Measurements from ENCODE around the gene RNU5B-1. TPM values are rescaled to one million over a fixed set of nuclear protein-coding genes. Genes with fewer than 3 reads are reported as not detected.

Gene RNU5B-1
- total RNA-seq, 2 donors from 2014 or later = not detected

DNA sequence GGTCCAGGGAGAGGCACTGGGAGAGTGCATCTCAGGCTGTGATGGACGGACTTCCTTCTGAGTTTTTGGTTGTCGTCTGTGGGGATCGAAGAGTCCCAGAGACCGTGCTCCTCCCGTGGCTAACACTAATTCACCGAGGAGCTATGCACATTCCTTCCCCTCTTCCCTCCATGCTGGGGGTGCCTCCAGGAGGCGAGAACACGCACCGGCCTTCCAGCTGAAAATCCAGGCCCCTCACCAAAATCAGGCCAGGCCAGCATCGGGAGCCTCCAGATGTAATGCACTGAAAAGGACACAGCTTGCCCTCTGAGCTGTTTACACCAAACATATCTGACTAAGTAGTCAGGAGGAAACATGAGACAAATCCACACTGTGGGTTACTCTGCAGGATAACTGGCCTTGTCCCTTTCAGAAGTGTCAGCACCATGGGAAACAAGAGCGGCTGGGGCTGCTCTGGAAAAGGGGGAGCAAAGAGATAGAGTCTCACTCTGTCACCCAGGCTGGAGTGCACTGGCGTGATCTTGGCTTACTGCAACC lies 5.5 kb downstream of the RNU5B-1 start:
- DNase-seq (ENCODE audit: low spot score in 2 of 2) = no peak
- ATAC-seq = no peak
- Mint-ChIP-seq H3K27ac (no peak overlapping the region), H3K9me3 (no peaks in the 10 kb centered on the region), H3K36me3 (no peaks in the 10 kb centered on the region)

- Mint-ChIP-seq H3K9me3 (no peaks in the 10 kb centered on the region), H3K36me3 (no peaks in the 10 kb centered on the region), H3K27ac (no peak overlapping the region)
- no peak for DNase-seq (ENCODE audit: low spot score in 2 of 2)
- no peak for ATAC-seq
Observed at GRCh38 chr15:65310431-65311137, 6.1 kb downstream of the RNU5B-1 start.

GRCh38 chr15:65311760-65312159 lies 7.3 kb downstream of the RNU5B-1 start:
- Mint-ChIP-seq H3K9me3 (no peaks in the 10 kb centered on the region), H3K27ac (no peak overlapping the region), H3K36me3 (no peaks in the 10 kb centered on the region)
- DNase-seq (ENCODE audit: low spot score in 2 of 2) = no peak
- no peak for ATAC-seq

- no peak for ATAC-seq
- DNase-seq (ENCODE audit: low spot score in 2 of 2) = no peak
- Mint-ChIP-seq H3K36me3 (no peaks in the 10 kb centered on the region), H3K9me3 (no peaks in the 10 kb centered on the region), H3K27ac (no peak overlapping the region)
Observed at GRCh38 chr15:65312400-65312916, 8.0 kb downstream of the RNU5B-1 start.

- peak; percentile 99 to 100 for ATAC-seq
- Mint-ChIP-seq H3K27ac (no peak overlapping the region), H3K36me3 (no peaks in the 10 kb centered on the region), H3K9me3 (no peaks in the 10 kb centered on the region)
- peak; percentile 78 for DNase-seq (ENCODE audit: low spot score in 2 of 2)
Observed at GRCh38 chr15:65318870-65319356, 14.4 kb downstream of the RNU5B-1 start.

DNA sequence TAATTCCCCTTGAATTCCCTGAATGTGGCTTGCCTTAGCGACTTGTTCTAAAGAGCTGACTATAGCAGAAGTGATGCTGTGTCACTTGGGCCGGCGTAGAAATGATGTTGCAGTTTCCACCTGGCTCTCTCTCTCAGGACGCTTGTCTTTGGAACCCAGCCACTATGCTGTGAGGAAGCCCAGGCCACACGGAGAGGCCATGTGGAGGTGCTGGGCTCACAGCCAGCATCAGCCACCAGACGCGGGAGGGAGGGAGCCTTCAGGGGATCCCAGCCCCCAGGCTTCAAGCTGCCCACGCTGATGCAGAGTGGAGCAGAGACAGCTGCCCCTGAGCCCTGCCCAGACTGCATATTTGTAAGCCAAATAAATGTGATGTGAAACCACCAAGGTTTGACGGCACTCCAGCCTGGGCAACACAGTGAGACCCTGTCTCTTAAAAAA lies 18.6 kb downstream of the RNU5B-1 start:
- no peaks in the 10 kb centered on the region for H3K9me3 Mint-ChIP-seq
- ATAC-seq (no peak), DNase-seq (ENCODE audit: low spot score in 2 of 2) (no peak)
- H3K36me3 Mint-ChIP-seq = no peaks in the 10 kb centered on the region
- no peak overlapping the region for H3K27ac Mint-ChIP-seq

DNA sequence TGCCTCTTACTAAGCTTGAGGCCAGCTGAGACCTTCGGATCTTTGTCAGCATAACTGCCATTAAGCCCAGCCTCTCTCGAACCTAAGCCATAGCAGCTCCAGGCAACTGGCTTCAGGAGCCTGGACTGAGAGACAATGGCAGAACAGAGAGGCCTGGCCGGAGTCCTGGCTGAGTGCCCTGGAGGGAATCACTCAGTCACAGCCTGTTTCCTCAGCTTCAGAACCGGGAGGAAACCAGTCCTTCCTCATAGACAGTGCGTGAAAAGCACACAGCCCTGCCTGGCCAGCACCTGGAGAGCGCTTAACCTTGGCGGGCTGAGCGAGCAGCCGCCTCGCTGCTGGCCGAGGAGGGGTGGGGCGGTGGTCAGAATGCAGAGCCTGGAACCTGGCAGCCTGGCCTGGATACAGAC lies 21.6 kb downstream of the RNU5B-1 start:
- DNase-seq (ENCODE audit: low spot score in 2 of 2) (no peak), ATAC-seq (no peak)
- Mint-ChIP-seq H3K9me3 (no peaks in the 10 kb centered on the region), H3K27ac (no peak overlapping the region), H3K36me3 (no peaks in the 10 kb centered on the region)

DNA sequence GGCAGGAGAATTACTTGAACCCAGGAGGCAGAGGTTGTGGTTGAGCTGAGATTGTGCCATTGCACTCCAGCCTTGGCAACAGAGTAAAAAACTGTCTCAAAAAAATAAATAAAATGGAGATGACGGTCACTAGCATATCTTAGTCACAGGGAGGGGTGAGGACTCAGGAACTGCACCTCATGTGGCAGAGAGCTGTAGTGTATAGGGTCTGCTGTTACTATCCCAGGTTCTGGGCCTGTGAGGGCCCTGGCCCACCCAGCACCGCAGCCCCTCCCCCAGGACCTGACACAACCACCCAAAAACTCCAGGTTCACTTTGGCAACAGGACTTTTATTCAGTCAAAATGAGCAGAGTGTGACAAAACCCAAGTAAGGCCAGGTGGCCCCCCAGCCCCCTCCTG lies 22.3 kb downstream of the RNU5B-1 start:
- no peak overlapping the region for H3K27ac Mint-ChIP-seq
- ATAC-seq = no peak
- DNase-seq (ENCODE audit: low spot score in 2 of 2) = no peak
- H3K9me3 Mint-ChIP-seq = no peaks in the 10 kb centered on the region
- H3K36me3 Mint-ChIP-seq = no peaks in the 10 kb centered on the region

DNA sequence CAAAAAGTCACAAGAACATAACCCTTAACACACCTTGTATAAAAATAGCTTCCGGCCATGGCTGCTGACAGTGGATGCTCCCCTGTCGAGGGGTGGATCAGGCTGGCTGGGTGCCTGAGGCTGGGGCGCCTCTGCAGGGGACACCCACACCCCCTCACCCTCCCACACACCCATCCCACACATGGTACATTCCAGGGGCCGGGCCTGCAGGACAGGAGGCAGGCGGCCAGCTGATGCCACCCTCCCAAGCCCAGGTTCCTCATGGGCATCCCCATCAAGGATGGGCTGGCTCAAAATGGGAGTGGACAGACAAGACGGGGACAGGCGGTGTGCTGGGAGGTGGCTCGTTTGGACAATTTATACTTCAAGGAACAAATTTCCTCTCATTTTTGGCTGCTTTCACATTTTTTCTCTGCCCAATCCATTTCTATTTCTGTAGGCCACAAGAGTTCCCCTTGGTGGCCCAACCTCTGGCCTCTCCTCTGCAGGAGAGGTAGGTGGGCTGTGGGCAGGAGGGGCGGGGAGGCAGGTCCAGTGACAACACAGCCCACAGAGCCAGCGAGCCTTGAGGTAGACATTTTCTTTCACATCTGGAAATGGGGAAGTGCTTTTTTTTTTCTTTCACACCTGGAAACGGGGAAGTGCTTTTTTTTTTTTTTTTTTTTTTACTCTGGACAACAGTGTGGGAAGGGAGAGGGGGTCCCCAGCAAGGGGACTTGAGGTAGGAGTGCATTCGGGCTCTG lies 23.3 kb downstream of the RNU5B-1 start:
- Mint-ChIP-seq H3K36me3 (no peaks in the 10 kb centered on the region), H3K9me3 (no peaks in the 10 kb centered on the region), H3K27ac (no peak overlapping the region)
- ATAC-seq (no peak), DNase-seq (ENCODE audit: low spot score in 2 of 2) (no peak)

GRCh38 chr15:65328506-65329287 lies 24.2 kb downstream of the RNU5B-1 start:
- Mint-ChIP-seq H3K9me3 (no peaks in the 10 kb centered on the region), H3K36me3 (no peaks in the 10 kb centered on the region), H3K27ac (peak overlapping the region in 1 of 2 donors; percentile 29)
- no peak for DNase-seq (ENCODE audit: low spot score in 2 of 2)
- no peak for ATAC-seq

GRCh38 chr15:65329288-65329983 lies 25.0 kb downstream of the RNU5B-1 start:
- ATAC-seq = no peak
- Mint-ChIP-seq H3K27ac (peak overlapping the region in 1 of 2 donors; percentile 29), H3K9me3 (no peaks in the 10 kb centered on the region), H3K36me3 (no peaks in the 10 kb centered on the region)
- DNase-seq (ENCODE audit: low spot score in 2 of 2) = no peak

- no peak overlapping the region for H3K27ac Mint-ChIP-seq
- ATAC-seq (no peak), DNase-seq (ENCODE audit: low spot score in 2 of 2) (no peak)
- no peaks in the 10 kb centered on the region for H3K9me3 Mint-ChIP-seq
- no peaks in the 10 kb centered on the region for H3K36me3 Mint-ChIP-seq
Observed at GRCh38 chr15:65329984-65330735, 25.7 kb downstream of the RNU5B-1 start.

- ATAC-seq = no peak
- Mint-ChIP-seq H3K36me3 (no peaks in the 10 kb centered on the region), H3K9me3 (no peaks in the 10 kb centered on the region), H3K27ac (no peak overlapping the region)
- DNase-seq (ENCODE audit: low spot score in 2 of 2) = no peak
Observed at GRCh38 chr15:65330934-65331645, 26.6 kb downstream of the RNU5B-1 start.

GRCh38 chr15:65331811-65332210 lies 27.3 kb downstream of the RNU5B-1 start:
- ATAC-seq = no peak
- H3K9me3 Mint-ChIP-seq = no peaks in the 10 kb centered on the region
- H3K27ac Mint-ChIP-seq = no peak overlapping the region
- DNase-seq (ENCODE audit: low spot score in 2 of 2) = no peak
- H3K36me3 Mint-ChIP-seq = no peaks in the 10 kb centered on the region
